GM03348 (cell line): ENCODE data around the gene FKBP1B.
"Not testable (repeated sequence)": the region's sequence is repeated elsewhere in the genome, so short reads cannot be mapped to it uniquely, and the experiment has no call there.

ENCODE experiments used
- DNase-seq: peaks from one replicate; pipeline ENCODE4 v3.0.0; 2012; ENCODE audit warnings: low spot score

The FKBP1B gene

DNA sequence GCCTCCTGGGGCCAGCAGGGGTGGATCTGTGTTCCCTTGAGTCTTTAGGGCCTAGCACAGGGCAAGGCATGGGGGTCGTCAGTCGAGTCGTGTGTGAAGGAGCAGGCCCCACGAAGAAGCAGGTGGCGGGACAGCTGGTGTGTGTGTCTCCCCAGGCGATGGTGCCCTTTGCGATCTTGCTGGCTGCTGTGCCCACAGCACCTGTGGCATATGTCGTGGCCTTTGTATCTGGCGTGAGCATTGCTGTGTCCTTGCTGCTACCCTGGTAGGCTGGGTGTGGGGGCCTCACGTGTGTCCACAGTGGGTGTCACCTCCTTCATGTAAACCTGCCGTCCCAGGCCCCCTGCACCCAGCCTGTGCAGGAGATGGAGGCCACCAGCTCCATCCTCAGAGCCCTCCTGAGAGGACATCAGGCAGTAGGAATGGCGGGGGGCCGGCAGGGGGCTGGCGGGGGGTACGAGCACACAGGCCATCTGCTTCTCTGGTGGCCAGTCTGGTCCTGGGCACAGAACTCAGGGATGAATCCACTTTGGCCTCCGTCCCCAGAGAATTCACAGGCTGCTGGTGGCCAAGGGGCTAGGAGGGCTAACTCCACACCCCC lies 26.5 kb upstream of the FKBP1B start:
- DNase-seq: no peak

DNA sequence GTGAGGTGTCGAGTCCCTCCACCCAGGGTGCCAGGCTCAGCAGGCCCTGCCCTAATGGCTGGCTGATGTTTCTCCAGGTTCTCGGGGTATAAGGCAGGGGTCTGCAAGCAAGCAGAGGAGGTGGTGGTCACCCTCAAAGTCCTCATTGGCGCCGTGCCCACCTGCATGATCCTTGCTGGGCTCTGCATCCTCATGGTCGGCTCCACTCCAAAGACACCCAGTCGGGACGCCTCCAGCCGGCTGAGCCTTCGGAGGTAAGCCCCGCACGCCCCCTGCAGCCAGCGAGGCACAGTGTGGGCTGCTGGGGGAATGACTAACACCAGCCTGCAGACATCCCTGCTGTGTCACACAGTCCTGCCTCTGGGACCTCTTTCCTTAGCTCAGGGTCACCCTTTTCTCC lies 25.5 kb upstream of the FKBP1B start:
- peak; percentile 29 for DNase-seq

DNA sequence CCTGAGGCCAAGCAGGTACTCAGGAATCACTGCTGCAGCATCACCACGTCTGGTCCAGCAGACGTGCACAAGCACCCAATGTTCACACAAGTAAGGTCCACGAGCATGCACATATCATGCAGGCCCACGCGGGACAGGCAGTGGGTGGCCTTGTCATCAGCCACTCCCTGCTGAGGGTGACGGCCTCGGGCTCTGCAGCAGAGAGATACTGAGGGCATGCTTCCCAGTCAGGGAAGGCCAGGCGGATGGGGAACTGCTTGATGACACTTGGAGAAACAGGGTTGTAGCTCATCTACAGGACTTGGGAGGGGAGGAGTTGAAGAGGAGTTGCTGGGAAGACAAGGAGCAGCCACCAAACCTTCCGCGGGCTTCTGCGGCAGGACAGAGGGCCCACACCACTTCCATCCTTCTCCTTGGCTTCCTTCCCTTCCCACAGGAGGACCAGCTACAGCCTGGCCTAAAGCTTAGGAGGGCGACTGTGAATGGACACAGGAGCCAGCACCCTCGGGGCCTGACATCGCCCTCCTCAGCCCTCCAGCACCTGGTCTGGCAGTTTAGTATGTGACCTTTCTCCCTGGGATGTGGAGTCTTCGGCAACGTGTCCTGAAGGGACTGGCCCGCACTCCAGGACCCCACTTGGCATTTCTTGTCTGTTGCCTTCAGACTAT lies 24.4 kb upstream of the FKBP1B start:
- DNase-seq: no peak

DNA sequence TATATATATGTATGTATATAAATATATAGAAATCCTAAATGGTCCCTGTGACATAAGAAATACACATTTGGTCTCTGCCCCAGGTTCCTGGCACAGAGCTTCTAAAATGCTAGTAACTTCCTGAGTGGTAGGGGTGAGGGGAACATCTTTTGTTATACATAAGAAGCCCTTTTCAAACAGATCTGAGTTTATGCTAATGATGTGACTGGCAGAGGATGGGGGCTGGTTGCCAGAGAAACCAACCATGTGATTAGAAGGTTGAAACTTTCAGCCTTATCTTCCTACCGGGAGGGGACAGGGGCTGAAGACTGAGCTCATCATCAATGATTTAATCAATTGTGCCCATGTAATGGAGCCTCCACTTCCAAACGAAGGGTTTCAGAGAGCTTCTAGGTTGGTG lies 23.3 kb upstream of the FKBP1B start:
- DNase-seq: no peak

DNA sequence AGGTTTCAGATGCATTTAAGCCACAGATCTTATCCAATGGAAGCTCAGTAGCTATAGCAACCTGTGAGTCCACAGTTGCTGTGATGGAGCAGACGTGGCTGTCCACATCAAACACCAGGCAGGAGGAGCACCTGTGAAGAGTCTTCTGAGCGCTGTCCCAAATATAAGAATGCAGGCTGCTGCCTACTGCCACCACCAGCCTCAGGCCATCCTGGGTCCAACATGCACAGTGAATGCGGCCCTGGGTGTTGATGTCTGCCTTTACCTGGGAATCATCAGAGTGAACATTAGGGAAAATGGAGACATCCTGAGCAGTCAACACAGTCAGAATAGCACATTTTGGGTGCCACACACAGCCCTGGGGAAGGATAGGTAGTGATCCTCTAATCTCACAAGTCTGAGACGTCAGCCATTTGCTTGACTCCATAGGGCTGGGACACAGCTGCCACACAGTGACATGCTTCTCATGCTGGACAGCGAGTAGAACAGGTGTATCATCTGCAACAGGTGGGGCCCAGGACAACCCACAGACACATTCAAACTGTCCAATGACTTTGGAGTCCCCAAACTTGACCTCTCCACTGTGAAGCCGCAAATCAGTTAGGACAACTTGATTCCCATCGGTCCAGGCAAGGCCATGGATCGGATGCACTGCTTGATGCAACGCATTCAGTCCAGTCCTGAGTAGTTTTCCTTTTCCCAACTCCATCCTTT lies 10.6 kb upstream of the FKBP1B start:
- no peak for DNase-seq

GRCh38 chr2:24040511-24040910 lies 9.0 kb upstream of the FKBP1B start:
- no peak for DNase-seq

DNA sequence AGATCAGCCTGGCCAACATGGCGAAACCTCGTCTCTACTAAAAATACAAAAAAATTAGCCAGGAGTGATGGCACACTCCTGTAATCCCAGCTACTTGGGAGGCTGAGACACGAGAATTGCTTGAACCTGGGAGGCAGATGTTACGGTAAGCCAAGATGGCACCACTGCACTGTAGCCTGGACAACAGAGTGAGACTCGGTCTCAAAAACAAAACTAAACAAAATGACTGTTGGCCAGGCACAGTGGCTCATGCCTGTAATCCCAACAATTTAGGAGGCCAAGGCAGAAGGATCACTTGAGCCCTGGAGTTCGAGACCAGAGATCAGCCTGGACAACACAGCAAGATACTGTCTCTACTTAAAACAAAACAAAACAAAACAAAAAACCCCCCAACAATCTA lies 6.4 kb upstream of the FKBP1B start:
- DNase-seq: not testable (repeated sequence)

GRCh38 chr2:24045511-24046508 lies 3.7 kb upstream of the FKBP1B start:
- no peak for DNase-seq

DNA sequence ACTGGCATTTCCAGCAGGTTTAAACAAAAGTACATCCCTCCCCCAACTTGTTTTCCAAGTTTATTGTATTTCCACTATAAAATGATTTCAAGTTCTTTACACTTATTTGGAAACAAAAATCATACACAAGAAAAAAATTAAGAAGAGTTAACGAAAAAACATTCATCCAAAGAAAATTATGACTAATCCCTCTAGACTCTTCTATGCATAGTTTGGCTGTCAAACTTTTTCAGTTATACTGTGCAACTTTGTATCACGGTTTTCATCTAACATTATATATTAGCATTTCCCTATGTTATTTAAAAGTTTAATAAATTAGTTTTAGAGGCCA lies 3.0 kb upstream of the FKBP1B start:
- DNase-seq: peak; percentile 27

DNA sequence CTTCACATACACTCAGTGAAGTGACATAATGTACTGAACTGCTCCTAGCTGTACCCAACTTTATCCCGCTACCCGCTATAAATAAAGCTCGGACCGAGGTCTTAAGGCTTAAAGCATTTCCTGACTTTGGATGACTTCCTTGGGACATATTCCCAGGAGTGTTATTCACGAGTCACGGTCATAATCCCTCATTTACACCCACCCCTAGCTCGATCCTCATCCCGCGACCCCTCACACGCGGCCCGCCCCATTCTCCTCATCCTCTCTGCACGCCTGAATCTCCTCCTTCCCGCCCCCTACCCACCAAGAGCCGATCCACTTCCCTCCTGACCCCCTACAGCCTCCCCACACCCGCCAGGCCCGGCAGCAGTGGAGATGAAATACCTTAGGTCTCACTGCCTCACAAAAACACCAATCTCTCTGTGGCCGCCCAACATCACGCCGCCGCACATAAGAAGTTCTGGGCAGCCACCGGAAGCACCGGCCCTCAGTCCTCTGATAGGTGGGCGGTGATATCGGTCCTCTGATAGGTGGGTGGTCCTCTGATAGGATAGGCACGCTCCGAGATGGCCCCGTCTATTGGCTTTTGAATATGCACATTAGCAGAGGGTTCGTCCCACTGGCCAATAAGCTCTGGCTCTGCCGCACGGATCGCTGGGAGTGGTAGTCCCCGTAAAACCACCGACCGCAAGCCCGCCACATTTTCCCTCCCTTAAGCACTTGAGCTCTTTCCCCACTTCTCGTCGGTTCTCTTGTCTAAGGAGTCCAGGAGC lies 2.4 kb upstream of the FKBP1B start, which contains the start of gene WDCP:
Gene WDCP (minus strand): TSS at position 462 of the 773 bp plus-strand sequence. CDS start 7,897 bp downstream, outside the sequence.
- peak; percentile 97 for DNase-seq

- DNase-seq: no peak
These were observed 1.9 kb upstream of the FKBP1B start for GRCh38 chr2:24047703-24048033.

GRCh38 chr2:24048769-24049484 lies 614 bp upstream of the FKBP1B start:
- DNase-seq: no peak

DNA sequence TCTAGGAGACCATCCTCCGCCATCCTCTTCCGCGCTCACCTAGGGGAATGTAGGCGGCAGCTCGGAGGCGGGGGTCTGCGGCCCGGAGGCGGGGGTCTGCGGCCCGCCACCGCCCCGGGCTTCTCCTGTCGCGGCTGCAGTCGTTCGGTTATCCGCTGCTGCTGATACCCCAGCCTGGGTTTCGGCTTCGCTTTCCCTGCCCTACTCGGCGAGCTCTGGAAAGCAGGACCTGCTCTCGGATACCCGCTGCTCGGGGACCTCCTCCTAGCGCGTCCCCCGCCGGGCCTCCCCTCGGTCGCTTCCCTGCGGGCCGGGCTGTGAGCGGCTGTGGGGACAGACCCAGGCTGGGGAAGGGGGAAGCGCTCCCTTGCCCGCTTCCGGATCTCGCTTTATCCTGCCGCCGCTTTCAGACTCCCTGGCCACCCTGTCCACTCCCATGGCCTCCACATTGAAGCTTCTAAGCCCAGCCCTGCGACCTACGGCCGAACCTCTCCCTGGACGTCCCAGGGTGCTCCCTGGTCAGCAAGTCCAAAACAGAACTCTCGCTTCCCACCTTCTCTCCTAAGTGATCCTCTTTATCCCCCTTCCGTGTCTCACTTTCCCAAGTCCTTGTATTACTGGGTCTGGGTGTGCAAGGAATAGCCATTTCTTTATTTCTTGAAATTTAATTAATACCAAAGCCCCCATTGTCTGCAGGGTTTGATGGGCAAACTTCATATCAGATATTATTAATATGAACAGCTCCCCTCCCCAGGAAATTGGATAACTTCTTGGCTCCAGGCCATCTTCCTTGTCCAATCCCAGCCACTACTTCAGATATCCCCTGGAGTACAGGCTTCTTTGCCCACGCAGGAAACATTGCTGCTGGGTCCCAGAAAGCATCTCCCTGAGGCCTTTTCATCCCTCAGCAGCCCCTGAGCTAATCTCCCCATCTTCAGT lies 769 bp downstream of the FKBP1B start:
- DNase-seq: peak; percentile 41

- no peak for DNase-seq
These were observed 2.3 kb downstream of the FKBP1B start for GRCh38 chr2:24051833-24052232.

DNA sequence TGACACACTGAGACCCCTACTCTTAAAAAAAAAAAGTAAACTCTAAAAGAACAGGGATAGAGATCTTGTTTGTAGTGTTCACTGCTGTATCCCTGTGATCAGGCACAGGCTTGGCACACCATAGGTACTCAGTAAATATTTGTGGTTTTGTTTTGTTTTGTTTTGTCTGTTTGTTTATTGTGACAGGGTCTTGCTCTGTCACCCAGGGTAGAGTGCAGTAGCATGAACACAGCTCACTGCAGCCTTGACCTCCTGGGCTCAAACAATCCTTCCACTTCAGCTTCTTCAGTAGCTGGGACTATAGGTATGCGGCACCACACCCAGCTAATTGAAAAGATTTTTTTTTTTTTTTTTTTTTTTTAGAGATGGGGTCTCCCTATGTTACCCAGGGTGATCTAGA lies 3.4 kb downstream of the FKBP1B start:
- no peak for DNase-seq

DNA sequence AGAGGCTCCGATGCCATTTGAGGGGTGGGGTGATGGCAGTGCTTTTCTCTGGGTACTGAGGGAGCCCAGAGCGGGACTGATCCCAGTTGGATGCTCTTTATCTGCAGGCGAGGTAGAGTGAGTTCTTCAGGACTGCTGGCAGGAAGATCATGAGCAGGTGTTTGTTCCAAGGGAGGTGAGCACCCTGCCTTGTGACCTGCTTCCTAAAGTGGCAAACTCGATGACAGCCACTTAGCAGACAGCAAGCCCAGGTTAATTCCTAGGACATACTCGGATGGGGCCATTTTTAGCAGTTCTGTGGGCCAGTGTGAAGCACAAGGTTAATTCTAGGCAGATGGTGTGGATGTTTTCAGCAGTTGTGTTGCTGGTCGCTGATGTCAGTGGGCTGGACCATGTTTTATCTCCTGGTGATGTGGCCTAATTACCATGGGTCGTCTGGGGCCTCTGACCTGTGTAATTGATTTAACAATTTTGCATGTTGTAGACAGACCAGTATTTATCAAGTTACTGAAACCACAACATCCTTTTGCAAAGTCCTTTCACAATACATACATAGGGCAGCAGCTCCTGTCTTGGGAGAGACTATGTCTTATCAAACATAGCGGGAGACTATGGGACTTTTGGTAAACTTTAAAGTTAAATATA lies 4.9 kb downstream of the FKBP1B start:
- no peak for DNase-seq

- no peak for DNase-seq
These were observed 6.2 kb downstream of the FKBP1B start for GRCh38 chr2:24055750-24056149.

GRCh38 chr2:24058564-24059271 lies 9.2 kb downstream of the FKBP1B start:
- no peak for DNase-seq

GRCh38 chr2:24065341-24065740 lies 15.8 kb downstream of the FKBP1B start:
- DNase-seq: no peak
